GM18861 (cell line): ENCODE measurements around the gene TMEM169.
A peak's percentile ranks its signal among the peaks of the same experiment; 100 is the strongest.

Source experiments
- ATAC-seq: cut with Tn5 transposase; IDR thresholded peaks from one replicate; pipeline ENCODE4 v1.9.1; 2021; ENCODE audit not compliant: unreplicated experiment

Gene TMEM169

GRCh38 chr2:216081487-216082116, at the start of gene TMEM169, which contains the start of gene PECR:
TMEM169 (plus strand) TSS chr2:216081919; CDS start chr2:216095964, 14,045 bp downstream.
PECR (minus strand) TSS chr2:216081809; CDS start chr2:216081741, 68 bp downstream.
- ATAC-seq, result peak; percentile 71

- peak; percentile 83 for ATAC-seq
These were observed 49.6 kb upstream of the TMEM169 start for GRCh38 chr2:216031960-216032689.

GRCh38 chr2:216033403-216033802, 48.3 kb upstream of the TMEM169 start:
- ATAC-seq, result no peak

- ATAC-seq, result no peak
These were observed 47.7 kb upstream of the TMEM169 start for GRCh38 chr2:216034065-216034464.

GRCh38 chr2:216039918-216040317, 41.8 kb upstream of the TMEM169 start:
- no peak for ATAC-seq

GRCh38 chr2:216041438-216041837, 40.3 kb upstream of the TMEM169 start:
- ATAC-seq, result no peak

GRCh38 chr2:216043949-216044348, 37.8 kb upstream of the TMEM169 start:
- ATAC-seq, result no peak

- peak; percentile 97 for ATAC-seq
These were observed 36.7 kb upstream of the TMEM169 start for GRCh38 chr2:216044883-216045486.

- no peak for ATAC-seq
These were observed 34.3 kb upstream of the TMEM169 start for GRCh38 chr2:216047397-216047796.

- no peak for ATAC-seq
These were observed 32.3 kb upstream of the TMEM169 start for GRCh38 chr2:216049452-216049851.

- no peak for ATAC-seq
These were observed 30.4 kb upstream of the TMEM169 start for GRCh38 chr2:216051350-216051749.

GRCh38 chr2:216052420-216052819, 29.3 kb upstream of the TMEM169 start:
- no peak for ATAC-seq

- no peak for ATAC-seq
These were observed 26.0 kb upstream of the TMEM169 start for GRCh38 chr2:216055680-216056079.

- peak; percentile 35 for ATAC-seq
These were observed 25.0 kb upstream of the TMEM169 start for GRCh38 chr2:216056739-216057138.

GRCh38 chr2:216057688-216058193, 24.0 kb upstream of the TMEM169 start:
- peak; percentile 84 for ATAC-seq

- ATAC-seq, result no peak
These were observed 22.4 kb upstream of the TMEM169 start for GRCh38 chr2:216059233-216059834.

GRCh38 chr2:216064014-216064630, 17.6 kb upstream of the TMEM169 start:
- no peak for ATAC-seq

GRCh38 chr2:216064665-216065064, 17.1 kb upstream of the TMEM169 start:
- no peak for ATAC-seq

- no peak for ATAC-seq
These were observed 15.5 kb upstream of the TMEM169 start for GRCh38 chr2:216066230-216066629.

- no peak for ATAC-seq
These were observed 12.7 kb upstream of the TMEM169 start for GRCh38 chr2:216069028-216069427.

- ATAC-seq, result no peak
These were observed 11.5 kb upstream of the TMEM169 start for GRCh38 chr2:216070195-216070594.
